Dedifferentiated amniotic fluid mesenchymal stem cell (primary cell): ENCODE data around the gene TTC21A.

Source experiments
- DNase-seq: peaks from one replicate; pipeline ENCODE4 v3.0.0-alpha.2; 2016; ENCODE audit errors: extremely low spot score

TTC21A gene

DNA sequence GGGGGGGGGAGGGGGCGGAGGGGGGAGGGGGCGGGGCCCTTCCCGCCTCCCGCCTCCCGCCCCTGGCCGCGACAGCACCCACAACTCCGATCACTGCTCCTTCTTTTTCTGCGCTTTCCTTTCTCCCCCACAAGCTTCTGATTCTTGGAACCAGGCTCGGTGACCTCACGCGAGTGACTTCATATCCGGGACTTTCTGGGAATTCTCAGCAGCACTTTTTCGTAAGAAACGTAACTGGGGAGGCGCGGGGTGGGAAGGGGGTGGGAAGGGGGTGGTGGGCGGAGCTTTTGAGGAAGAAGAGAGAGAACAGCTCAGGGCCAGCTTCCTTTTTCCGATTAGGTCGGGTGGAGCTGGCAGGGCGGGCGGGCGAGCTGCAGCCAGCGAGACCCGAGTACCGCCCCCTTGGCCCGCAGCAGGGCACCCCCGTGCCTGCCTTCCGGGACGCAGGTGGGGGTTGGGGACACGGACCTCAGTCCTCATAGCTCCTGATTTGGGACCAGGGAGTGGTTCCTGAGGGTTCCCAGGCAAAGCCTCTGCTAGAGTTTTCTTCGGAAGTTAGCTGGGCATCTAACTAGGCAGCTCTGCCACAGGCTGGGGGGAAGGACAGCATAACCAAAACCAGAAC is 70.3 kb downstream of the TTC21A start:
- peak; percentile 92 for DNase-seq

DNA sequence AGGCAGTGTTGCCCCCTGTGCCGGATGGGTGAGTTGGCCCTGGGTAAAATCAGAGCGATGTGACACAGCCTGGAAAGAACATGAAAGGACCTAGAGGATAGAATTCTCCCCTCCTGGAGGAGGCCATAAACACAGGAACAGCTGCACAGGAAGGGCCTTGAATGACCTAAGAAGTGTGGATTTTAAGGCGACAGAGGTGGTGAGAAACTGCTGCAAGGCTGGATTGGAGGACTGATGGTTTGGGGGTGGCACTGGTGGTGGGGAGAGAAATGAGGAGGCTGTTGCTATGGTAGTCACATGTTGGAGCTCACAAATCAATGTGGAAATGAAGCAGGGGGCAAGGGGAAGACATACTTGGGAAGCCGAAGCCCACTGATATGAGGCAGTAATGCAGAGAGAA is 71.1 kb downstream of the TTC21A start:
- no peak for DNase-seq

GRCh38 chr3:39180183-39180545 is 72.7 kb downstream of the TTC21A start:
- DNase-seq = no peak

DNA sequence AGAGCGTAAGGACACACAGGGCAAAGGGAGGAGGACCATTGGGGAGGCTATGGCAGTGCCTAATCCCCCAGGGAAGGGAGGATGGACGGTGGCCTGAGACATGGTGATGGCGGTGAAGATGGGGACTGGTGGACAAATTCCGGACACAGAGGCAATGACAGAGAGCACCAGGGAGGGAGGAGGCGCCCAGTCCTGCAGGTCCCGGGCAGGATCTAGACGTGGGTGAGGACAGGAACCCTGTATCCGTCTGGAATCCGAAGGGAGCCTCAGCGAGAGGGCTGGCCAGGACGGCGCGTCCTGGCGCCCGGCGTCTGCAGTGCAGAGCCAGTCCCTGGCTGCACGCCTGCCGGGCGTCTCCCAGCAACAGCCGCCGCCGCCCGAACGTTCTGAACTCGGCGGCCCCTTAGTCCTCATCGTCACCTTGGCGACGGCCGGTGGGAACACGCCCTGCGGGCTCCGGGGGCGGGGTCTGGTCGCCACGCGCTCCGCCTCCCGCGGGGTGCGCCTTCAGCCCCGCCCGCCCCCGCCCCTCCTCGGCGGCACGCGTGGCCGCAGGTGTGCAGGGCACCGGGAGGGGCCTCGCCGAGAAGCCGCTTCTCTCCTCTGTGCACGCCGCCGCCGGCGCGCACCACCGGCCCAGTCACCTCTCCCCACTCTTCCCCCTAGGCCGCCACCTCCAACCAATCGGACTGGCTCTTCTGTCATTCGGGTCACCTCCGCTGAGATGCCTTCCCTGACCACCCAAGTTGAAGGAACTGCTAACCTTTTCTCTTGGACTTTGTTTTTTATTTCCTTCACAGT is 73.3 kb downstream of the TTC21A start:
- peak; percentile 59 for DNase-seq

DNA sequence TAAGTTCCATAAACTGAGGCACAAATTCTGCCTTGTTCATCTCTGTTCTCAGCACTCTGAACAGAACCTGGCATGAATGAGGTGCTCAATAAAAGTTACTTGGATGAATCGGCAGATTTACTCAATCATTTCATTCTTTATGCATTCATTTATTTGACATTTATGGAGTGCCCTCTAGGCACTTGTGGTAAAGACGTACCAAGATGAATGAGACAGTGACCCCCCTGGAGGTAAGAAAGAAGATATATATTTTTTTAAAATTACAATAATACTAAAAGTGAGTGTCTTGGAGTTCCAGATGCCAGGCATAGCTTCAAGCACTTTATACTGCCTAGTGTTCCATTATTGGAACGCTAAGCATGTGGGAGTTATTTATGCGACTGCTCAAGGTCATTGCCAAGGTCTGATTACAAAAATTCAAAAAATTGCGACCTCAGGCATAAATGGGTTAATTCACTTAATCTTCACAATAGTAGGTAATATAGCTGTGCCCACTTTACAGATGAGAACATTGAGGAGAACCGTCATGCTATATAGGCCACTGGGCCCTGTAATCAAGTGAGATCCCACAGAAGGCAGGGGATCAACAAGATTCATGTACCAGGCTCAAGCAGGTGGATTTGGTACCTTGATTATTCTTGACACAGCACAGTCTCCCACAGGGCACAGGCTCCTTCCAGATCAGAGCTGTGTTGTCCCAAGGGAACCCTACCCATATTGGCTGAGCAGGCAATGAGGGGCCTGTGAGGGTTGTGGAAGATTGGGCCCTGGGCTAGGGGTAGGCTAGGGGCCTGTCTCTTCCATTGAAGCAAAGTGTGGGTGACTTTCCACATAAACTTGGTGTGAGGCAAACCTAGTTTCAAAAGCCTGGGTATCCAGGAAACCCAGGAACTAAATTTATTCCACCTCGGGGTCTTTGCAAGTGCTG is 74.2 kb downstream of the TTC21A start:
- DNase-seq = no peak

- no peak for DNase-seq
Observed at GRCh38 chr3:39183211-39184080, 76.0 kb downstream of the TTC21A start.

- DNase-seq = no peak
Observed at GRCh38 chr3:39184081-39184967, 76.8 kb downstream of the TTC21A start.

DNA sequence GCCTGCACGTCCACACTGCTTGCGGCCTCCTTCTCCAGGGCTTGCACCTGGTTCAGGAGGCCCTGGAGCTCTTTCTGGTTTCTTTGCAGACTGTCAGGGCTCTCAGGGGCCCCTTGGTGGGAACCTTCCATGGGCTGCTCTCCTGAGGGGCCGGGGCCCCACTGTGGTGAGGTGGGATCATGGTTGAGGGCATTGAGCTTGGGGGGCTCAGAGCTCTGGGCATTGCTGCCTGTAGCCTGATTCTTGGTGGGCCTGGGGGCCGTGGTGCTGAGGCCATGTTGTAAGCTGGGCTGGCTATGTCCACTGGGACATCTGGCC is 77.4 kb downstream of the TTC21A start:
- DNase-seq = no peak

- no peak for DNase-seq
Observed at GRCh38 chr3:39185326-39185958, 78.0 kb downstream of the TTC21A start.

DNA sequence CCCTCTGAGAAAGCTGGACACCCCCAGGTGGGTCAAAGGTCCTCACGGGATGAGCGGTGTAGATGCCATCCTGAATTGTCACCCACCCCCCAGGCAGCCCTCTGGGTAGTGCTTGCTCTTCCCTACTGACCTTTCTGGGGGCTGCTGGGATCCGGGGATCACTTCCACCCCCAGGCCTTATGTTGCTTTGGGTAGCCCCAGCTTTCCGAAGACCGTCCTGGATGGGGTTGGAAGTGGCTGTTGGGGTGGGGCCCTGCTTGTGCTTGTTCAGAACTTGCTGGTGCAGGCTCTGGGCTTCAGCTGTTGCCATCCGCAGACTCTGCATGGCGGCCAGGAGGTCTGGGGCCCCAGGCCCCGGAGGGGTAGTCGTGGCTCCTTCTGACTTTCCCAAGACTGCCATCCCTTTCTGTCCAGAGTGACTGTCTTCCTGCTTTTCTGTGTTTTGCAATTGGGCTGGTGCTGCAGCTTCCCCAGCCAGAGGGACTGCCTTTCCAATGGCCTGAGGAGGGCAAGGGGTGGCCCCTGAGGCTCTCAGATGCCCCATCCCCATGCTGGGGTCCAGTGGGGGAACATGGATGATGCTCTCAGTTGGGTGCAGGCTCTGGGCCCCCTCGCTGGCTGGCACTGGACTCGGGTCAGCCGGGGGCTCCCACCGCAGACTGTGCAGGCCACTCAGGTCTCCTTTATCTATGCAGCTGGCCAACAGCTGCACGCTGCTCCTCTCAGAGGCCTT is 78.6 kb downstream of the TTC21A start:
- DNase-seq = no peak

DNA sequence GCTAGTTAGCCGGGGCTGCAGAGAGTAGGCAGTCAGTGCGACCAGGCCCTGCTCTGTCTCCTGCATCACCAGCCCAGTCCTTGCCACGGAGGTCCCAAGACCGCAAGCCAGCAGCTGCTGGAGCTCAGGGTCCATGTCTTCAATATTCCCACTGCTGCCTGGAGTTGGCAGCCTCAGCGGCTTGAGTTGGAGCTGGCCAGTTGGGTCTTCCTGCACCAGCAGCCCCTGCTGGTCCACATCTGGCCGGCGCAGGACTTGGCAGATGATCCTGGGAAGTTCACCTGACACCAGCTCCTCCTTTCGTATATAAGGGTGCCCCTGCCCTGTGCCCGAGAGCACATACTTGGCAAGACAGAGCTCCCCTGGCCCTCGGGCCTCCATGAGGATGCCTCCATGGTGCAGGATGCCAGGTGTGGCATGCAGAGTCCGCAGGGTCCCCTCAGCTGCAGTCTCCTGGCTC is 79.2 kb downstream of the TTC21A start:
- no peak for DNase-seq

- DNase-seq = no peak
Observed at GRCh38 chr3:39187372-39188155, 80.1 kb downstream of the TTC21A start.
